Right ventricle myocardium superior (tissue), 1 donor: ENCODE results near the gene HSBP1. TPM values are rescaled to one million over a fixed set of nuclear protein-coding genes. Genes with fewer than 3 reads are reported as not detected.

Source experiments
- ATAC-seq: fragments of 200-7000 bp; cut with Tn5 transposase; one replicate; pipeline ENCODE4 v1.9.1; 2020; ENCODE audit warnings: mild to moderate bottlenecking; ENCODE audit not compliant: poor library complexity
- DNase-seq: peaks from one replicate; pipeline ENCODE4 v3.0.0-alpha.2; 2020
- intact Hi-C: fragments of 100-400 bp; cut with DNase I; formaldehyde crosslinking; loops from one replicate; pipeline ENCODE4 v1.11.2; 2022
- total RNA-seq: library from RNA; stranded (reverse); fragmentation: NEBNext Ultra II Directional; extraction: Animal tissue kit (Norgen Biotek cat#: 25700); gene quantifications from one replicate; pipeline ENCODE4 v1.2.1, GENCODE V29; 2021
- donor health status: DM: no; HTN: yes; CAD: no; lungs with severe emphysema.

Gene HSBP1
- total RNA-seq, 1 donor from 2014 or later = 175 TPM

DNA sequence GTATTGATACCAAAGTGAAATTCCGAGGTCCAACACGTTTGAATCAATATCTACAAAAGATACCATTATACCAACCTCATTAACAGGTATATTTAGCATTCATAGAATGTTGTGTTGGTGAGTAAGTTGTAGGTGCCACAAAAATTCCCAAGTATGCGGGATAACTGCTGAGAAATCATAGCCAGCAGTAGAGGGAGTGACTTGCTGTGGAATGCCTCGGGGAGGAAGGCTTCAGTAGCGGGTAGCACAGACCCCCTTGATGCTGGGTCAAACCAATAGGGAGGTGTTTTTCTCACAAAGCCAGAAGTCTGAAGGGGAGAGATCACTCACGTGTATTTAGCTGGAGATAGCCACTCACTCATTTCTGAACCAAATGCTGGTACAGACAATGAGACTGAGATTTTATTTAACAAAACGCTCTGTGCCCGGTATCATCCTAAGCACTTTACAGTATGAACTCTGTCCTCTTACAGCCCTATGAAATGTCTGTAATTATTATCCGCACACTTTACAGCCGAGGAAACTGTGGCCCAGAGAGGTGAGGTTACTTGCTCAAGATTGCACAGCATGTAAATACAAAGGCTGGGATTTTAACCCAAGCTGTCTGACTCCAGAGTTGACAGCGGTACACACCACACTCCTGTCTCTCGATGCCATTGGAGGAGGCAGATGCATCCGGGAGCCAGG lies 23.1 kb downstream of the HSBP1 start:
- ATAC-seq = no peak
- intact Hi-C loops = loop anchor here (5.0 kb wide), 1 partner anchor 46 kb away; no protein-coding TSS in a partner anchor
- DNase-seq = no peak

DNA sequence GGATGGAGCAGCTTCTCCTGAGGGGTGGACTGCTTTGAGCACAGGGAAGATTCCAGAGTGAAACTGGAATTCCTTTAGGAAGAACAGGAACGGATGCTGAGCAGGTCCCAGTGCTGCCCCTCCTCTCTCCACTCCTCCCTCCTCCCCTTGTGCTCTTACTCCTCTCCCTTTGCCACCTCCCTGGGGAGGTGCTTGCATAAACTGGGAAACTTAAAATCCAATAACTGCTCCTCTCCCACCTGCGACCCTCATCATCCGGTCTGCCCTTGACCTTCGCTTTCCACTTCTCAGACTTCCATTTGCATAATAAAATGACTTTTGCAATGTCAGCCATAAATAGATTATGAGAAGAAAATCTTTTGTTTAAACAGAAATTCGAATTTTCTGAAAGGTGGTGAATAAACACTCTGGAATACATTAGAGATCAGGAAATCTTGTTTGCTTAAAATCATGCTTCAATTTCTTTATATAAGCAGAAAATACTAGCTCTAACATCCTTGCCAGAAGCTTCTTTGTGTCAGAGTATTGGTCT lies 23.7 kb downstream of the HSBP1 start:
- intact Hi-C loops = loop anchor here (5.0 kb wide), 1 partner anchor 46 kb away; no protein-coding TSS in a partner anchor
- DNase-seq = no peak
- ATAC-seq = no peak

DNA sequence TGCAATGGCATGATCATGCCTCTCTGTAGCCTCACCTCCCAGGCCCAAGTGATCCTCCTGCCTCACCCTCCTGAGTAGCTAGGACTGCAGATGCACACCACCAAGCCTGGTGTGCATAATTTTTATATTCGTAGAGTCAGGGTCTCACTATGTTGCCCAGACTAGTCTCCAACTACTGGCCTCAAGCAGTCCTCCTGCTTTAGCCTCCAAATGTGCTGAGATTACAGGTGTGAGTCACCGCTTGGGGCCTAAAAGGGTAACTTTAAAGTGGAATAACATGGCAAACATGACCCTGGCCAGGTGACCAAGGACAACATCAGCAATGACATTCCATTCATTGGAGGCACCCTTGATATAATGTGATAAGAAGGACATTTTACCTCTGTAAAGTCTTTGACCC lies 26.1 kb downstream of the HSBP1 start:
- ATAC-seq (no peak), DNase-seq (no peak)
- intact Hi-C loops = loop anchor here (5.0 kb wide), 1 partner anchor 43 kb away; no protein-coding TSS in a partner anchor

DNA sequence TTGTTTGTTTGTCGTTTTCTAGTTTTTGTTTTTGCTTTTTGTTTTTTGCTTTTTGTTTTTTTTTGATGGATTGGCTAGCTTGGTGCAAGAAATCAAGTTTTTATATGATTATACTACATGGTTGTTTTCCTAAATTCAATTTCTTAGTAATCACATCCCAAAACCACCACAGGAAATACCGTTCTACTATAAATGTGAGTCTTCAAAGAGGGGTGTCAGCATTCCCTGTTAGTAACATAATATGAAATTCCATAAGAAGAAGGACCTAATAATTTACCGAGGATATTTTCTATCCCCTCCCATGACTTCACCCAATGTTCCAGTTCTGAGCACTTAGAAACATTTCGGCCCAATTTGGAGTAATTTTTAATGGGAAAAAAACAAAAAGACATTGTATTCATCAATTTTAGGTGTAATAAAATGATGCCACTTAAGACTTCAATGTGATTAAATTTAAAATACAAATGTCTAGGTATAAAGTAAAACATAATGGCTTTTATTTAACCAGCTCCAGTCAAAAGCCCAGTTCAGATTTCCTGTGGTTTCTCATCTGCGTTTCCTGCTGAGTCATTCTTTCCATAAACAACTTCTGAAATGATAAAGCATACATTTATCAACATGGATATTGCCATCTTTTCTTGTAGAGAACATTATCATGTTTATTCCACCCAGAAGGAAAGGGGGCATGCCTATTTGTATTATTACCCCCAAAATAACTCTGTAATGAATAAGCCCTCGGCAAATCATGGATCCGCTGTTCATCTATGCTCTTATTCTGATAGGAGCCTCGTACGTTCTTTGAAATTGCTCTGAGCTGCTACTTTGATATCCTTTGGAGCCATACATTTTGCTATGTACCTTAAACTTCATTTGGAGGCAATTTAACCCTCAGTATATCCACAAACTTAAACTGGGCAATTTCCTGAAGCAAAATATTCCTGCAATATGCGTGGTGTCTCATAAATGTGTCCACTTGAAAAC lies 28.1 kb downstream of the HSBP1 start:
- ATAC-seq (no peak), DNase-seq (no peak)
- intact Hi-C loops = no loop called here

DNA sequence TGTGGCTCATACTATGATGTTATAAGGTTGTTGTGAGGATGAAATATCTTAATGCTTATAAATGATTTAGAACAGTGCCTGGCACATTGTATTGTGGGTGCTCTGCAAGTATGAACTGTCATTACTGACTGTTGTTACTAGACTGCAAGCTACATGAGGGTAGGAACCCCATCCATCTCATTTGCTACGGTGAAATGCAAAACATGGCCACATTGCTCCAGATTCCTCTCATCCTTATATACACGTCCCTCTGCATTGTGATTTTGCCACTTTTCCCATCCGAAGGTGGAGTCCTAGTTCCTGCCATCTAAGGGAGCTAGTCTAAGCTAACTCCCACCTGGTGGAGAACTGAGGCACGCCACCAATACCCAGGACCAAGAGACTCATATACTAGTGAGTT lies 29.8 kb downstream of the HSBP1 start:
- intact Hi-C loops = no loop called here
- no peak for ATAC-seq
- no peak for DNase-seq

DNA sequence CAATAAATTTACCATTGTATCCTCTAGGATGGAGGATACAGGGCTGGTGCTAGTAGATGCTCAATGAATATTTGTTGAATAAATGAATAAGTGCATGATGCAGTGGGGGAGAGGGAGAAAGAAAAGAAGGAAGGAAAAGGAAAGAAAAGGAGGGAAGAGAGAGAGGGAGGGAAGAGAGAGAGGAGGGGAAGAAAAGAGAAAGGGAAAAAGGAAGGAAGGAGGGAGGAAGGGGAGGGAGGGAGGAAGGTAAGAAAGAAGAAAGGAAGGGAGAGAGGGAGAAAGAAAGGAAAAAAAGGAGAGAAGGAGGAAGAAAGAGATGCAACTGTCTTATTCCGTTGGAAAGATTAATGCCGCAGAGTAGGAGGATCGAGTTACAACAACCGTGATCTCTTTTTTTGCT lies 30.4 kb downstream of the HSBP1 start:
- DNase-seq = no peak
- intact Hi-C loops = no loop called here
- no peak for ATAC-seq

DNA sequence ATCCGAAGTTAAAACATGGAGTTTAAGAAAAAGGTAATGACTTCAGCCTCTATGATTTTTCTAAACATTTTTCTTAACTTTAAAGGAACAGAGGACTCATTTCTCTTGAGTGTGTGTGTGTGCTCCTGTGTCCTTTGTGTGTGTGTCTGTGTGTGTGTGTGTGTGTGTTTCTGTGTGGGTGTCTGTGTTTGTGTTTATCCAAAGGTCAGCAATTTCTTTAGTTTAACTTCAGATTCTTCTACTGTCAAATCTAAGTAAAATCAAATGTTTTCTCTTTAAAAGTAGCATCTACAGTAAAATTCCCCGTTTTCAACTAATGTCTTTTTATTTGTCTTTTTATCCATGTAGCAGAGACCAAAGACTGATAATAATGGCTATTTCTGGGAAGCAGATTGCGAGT lies 31.8 kb downstream of the HSBP1 start:
- intact Hi-C loops = no loop called here
- ATAC-seq = no peak
- no peak for DNase-seq

DNA sequence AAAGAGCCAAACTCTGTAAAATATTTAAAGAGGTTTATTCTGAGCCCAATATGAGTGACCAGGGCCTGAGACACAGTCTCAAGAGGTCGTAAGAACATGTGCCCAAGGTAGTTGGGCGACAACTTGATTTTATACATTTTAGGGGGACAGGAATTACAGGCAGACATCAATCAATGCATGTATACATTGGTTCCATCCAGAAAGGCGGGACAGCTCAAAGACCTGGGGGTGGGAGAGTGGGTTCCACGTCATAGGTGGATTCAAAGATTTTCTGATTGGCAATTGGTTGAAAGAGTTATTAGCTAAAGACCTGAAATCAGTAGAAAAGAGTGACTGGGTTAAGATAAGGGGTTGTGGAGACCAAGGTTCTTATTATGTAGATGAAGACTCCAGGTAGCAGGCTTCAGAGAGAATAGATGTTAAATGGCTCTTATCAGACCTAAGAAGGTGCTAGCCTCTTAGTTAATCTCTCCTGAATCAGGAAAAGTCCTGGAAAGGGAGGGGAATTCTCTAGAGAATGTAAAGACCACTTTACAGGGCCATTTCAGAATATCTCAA lies 32.4 kb downstream of the HSBP1 start:
- intact Hi-C loops = no loop called here

DNA sequence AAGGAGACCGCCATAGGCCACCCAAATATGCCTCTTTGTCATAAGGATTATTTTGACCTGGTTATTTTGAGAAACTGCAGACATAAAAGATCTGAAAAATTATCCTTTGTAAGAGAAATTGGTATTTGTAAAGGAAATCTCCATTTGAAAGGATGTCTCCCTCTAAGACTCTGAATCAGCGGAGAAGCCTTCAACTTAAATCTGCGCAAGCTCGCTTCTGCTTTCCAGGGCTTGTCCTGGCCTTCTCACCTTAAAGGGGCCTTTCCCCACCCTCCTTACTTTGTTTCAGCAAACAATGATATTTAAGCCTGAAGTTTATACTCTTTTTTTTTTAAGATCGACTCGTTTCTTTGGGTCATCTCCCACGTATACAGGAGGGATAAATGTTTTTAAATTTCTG lies 34.5 kb downstream of the HSBP1 start:
- DNase-seq (no peak), ATAC-seq (no peak)
- intact Hi-C loops = no loop called here

More for the DNA sequence above, 32.4 kb downstream of the HSBP1 start:
- no peak for ATAC-seq
- DNase-seq = no peak

DNA sequence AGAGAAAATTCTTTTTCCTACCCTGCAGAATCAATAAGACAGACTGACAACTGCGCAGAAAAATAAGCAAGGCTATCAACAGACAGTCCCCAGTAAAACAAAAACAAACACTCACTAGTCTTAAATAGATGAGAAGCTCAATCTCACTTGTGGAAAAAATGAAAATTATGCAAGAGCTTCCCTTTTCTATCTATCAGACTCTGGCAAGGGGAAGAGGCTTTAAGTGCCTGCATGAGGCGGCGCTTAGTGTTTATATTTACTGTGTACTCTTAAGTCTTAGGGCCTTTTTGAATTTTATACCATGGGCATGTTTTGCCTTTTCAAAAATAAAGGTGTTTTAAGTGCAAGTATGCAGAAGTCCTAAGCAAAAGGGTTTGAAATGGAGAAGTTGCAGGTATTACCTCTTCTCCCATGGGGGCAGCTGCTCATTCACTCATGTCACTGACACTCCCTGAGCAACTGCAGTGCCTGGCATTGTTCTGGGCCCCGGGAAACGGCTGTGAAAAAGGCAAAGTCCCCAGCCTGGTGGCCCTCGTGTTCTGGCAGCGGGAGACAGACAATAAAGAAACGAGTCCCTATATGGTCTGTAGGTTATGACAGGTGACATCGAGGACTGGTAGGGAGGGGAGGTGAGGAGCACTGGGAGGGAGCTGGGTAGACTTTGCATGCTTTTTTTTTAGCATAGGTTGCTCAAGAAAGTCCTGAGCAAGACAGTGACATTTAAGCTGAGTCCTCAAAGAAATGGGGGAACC lies 35.2 kb downstream of the HSBP1 start:
- DNase-seq (no peak), ATAC-seq (peak; percentile 59)
- intact Hi-C loops = no loop called here

DNA sequence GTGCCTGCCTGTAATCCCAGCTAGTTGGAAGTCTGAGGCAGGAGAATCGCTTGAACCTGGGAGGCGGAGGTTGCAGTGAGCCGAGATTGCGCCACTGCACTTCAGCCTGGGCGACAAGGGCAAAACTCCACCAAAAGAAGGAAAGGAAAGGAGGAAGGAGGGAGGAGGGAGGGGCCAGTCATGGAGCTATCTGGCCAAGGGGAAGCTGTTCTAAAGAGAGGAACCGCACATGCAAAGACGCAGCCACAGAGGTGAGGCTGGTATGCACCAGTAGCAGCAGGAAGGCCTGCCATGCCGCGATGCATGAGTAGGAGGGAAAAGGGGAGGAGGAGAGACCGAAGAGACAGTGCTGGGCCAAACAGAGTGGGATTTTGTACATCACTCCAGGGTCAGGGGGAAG lies 35.9 kb downstream of the HSBP1 start:
- ATAC-seq (peak; percentile 55), DNase-seq (peak; percentile 44)
- intact Hi-C loops = no loop called here

DNA sequence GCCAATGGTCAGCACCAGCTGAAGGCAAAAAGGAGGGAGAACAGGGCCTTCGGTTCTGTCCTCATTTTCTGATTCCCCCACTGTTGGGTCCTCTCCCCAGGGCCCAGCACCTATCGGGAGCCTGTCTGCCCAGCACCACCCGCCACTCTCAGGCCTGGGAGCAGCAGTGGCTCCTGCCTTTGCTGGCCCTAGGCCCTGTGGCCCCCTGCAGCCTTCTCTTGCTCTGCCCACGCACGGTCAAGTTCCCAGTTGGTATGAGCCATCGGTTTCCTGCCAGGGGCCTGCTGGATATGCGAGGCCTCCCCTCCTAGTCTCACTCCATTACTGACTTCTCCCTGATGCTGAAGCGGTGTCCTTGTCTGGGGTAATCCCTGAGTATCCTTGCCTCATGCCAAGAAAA lies 37.5 kb downstream of the HSBP1 start:
- ATAC-seq (no peak), DNase-seq (no peak)
- intact Hi-C loops = no loop called here

DNA sequence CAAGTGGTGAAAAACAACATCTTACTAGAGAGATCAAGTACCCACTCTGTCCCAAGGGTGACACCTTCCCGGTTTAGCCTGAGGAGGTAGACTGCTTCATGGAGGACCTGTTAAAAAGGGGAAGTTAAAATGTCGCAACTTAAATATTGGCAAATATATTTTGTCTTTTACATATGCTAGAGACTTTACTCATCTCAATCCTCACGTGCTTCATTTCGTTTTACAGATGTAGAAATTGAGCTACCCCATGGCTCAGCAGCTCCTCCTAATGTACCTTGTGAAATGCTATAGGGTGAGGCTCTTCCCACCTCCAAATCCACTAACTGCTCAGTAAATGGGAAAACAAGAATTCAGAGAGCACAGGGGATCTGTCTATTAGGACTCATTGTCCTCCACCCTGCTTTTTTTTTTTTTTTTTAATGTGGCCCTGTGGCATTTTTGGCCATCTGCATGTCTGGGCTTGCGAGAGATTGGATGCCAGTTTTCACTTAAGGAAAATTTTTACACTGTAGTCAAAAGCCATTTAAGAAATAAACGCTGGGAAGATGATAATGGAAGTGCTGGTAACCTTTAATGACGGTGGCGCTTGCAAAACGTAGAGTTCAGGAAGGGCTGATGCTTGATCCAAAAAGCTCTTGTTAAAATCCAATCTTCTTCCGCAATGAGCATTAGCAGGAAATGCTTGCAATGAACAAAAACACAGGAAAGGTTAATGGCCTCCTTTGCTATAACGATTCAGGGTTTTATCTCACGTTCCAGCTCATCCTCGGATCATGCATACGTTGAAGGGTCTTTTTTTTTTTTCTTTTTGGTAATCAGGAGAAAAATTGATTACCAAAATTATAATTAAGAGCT lies 39.8 kb downstream of the HSBP1 start:
- DNase-seq (no peak), ATAC-seq (no peak)

DNA sequence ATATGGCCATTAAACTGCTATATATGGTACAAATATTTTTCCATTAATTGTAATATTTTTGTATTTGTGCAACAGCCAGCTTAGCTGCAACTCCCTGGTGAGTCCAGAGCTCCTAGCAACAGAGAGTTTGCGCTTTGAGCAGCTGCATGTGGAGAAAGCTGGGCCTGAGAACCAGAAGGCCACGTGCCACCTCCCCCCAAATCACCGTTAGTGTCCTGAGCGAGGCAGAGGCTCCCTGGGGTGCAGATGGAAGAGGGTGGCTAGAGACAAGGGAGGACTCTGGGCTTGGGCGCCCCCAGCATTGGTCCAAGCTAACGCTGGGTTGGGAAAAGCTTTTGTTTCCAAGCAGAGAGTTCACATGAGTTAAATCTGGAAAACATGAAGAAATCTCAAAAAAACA lies 41.6 kb downstream of the HSBP1 start:
- intact Hi-C loops = no loop called here
- ATAC-seq (peak; percentile 73), DNase-seq (peak; percentile 57)

More for the DNA sequence above, 39.8 kb downstream of the HSBP1 start:
- intact Hi-C loops = no loop called here

DNA sequence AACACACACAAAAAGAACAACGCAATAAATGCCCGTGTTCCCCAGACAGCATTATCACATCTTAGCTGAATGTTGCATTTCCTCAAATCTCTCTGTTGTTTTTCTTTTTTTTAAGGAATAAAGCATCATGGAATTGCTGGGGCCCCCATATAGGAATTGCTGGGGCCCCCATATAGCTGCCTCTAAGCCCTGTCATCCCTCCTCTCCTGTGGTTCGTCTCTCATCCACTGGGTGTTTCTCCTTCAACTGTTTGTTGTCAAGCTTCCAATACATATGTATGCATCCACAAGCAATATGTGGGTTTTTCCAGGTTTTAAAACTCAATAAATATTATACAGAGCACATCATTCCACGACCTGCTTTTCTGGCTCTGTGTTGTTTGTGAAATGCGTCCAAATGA lies 43.2 kb downstream of the HSBP1 start:
- no peak for ATAC-seq
- no peak for DNase-seq
- intact Hi-C loops = no loop called here

DNA sequence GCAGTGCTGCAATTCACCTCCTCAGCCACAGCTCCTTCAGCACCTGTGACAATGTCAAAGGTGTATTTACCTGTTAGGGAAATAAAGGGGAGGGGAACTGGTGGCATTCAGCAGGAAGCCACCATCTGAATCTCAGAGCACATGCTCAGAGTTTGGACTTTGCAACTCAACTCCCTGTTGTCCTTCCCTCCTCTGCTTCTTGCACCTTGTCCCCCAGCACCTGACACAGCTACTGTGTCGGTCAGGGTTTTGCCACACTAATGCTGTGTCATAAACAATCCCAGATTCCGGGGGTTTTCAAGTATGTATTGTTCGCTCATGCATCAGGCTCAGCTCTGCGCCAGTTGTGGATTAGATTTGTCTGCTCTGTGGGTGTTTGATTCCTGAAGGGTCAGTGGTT lies 43.7 kb downstream of the HSBP1 start:
- no peak for DNase-seq
- intact Hi-C loops = no loop called here
- no peak for ATAC-seq

DNA sequence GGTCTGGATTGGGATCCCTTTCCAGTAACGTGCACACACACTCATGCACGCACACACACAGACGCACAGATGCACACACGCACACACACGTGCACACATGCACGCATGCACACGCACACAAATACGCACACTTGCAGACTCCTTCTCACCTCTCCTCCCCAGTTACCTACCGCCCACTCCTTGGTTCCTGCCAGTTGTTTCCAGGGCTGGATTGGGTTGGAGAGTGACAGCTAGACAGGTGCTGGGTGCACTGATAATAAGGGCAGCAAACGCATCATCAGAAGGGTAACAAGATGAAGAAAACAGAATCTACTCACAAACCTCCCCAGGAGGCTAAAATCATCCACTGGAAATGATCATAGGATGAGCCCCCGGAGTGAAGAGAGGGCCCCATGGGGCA lies 45.0 kb downstream of the HSBP1 start:
- DNase-seq (no peak), ATAC-seq (no peak)
- intact Hi-C loops = no loop called here

DNA sequence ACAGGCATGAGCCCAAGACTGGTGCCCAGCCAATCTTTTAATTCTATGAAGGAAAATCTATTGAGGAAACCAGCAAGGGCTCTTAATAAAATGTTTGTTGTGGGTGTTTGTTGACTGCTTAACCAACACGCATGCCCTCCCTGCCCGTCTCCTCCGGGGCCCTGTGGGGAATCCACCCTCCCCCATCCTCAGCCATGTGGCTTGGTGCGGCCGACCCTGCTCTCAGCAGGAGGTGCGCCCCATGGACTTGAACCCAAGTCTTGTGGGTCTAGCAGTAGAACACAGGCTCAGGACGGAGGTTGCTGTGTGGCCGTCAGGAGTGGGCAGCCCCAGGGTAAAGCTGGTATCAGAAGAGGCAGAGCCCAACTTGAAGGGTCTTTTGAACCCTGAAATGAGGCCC lies 46.1 kb downstream of the HSBP1 start:
- DNase-seq = no peak
- intact Hi-C loops = no loop called here
- no peak for ATAC-seq
